ENCODE results near the gene EIF2AK2. TPM values are rescaled to one million over a fixed set of nuclear protein-coding genes. Genes with fewer than 3 reads are reported as not detected.

Gene EIF2AK2
- total and polyA plus RNA-seq, 4 donors, result 7.5 to 40.1 (median 19.9) TPM

DNA sequence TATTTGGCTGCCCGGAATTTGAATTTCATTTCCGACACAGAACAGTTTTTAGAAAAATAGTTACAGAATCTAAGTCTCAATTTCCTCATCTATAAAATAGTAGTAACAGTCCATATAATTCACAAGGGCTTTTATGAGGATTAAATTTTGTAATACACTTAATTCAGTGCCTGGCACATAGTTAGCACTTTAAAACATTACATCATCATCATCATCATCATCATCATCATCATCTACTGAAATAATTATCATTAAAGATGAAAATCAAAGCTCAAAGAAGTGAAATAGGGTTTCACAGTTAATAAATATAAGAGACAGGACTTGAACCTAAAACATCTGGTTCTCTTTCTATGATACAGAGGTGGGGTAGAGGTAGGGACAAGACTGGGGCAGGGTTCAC is 85.8 kb downstream of the EIF2AK2 start:
- ATAC-seq (ENCODE audit: insufficient read depth, low FRiP score), result no peak
- H3K4me3 ChIP-seq, result no peak overlapping the region
- H3K9ac ChIP-seq (ENCODE audit: insufficient read depth in 1 of 2, low read length in 2 of 2), result no peak overlapping the region
- no peaks in the 10 kb centered on the region for H3K9me3 ChIP-seq (ENCODE audit: control insufficient read depth in 4 of 4, insufficient read depth in 3 of 4, low read length in 3 of 4)
- TF ChIP-seq, protein P1, sequence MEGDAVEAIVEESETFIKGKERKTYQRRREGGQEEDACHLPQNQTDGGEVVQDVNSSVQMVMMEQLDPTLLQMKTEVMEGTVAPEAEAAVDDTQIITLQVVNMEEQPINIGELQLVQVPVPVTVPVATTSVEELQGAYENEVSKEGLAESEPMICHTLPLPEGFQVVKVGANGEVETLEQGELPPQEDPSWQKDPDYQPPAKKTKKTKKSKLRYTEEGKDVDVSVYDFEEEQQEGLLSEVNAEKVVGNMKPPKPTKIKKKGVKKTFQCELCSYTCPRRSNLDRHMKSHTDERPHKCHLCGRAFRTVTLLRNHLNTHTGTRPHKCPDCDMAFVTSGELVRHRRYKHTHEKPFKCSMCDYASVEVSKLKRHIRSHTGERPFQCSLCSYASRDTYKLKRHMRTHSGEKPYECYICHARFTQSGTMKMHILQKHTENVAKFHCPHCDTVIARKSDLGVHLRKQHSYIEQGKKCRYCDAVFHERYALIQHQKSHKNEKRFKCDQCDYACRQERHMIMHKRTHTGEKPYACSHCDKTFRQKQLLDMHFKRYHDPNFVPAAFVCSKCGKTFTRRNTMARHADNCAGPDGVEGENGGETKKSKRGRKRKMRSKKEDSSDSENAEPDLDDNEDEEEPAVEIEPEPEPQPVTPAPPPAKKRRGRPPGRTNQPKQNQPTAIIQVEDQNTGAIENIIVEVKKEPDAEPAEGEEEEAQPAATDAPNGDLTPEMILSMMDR (IDR thresholded peaks at IDR 0.05; ENCODE audit: control extremely low read depth, extremely low read depth), result no peak
- no peak for DNase-seq
- H3K4me1 ChIP-seq (ENCODE audit: control insufficient read depth in 5 of 5, insufficient read depth in 5 of 5, low read length in 5 of 5), result no peaks in the 10 kb centered on the region
- WGBS, 2 donors, result 98 to 100% methylated on average over 2 of the region's 2 CpGs
- no peak overlapping the region for H3K27ac ChIP-seq (ENCODE audit: low read depth in 1 of 2, low read length in 1 of 2)
- peaks cover 13 to 32% (median 18%) of the 10 kb centered on the region in 4 donors for H3K36me3 ChIP-seq (ENCODE audit: control insufficient read depth in 4 of 4, insufficient read depth in 4 of 4, low read length in 4 of 4)
- H3K27me3 ChIP-seq (ENCODE audit: control insufficient read depth in 3 of 3, insufficient read depth in 3 of 3, low read length in 2 of 3), result no peaks in the 10 kb centered on the region

DNA sequence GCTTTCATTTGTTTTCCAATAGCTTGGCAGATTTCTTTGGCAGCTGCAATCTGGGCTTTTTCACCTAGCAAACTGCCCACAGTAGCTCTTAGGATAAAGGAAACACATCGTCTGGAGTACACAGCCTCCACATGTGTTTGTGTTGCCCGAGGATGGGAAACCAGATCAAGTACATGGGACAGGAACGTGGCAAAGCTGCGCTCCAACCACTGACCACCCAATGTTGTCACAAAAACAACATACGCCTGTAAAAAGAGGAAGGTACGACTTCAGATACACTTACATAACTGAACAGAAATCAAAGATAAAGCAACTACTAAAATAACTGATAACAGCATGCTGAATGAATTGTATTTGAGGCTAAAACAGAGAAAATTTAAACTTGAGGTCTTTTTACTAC is 88.1 kb downstream of the EIF2AK2 start:
- DNase-seq, result no peak
- Histone ChIP-seq H3K9ac (ENCODE audit: insufficient read depth in 1 of 2, low read length in 2 of 2) (no peak overlapping the region), H3K27ac (ENCODE audit: low read depth in 1 of 2, low read length in 1 of 2) (no peak overlapping the region), H3K9me3 (ENCODE audit: control insufficient read depth in 4 of 4, insufficient read depth in 3 of 4, low read length in 3 of 4) (no peaks in the 10 kb centered on the region), H3K4me1 (ENCODE audit: control insufficient read depth in 5 of 5, insufficient read depth in 5 of 5, low read length in 5 of 5) (no peaks in the 10 kb centered on the region), H3K36me3 (ENCODE audit: control insufficient read depth in 4 of 4, insufficient read depth in 4 of 4, low read length in 4 of 4) (peaks cover 17 to 38% (median 21%) of the 10 kb centered on the region in 4 donors), H3K4me3 (no peak overlapping the region), H3K27me3 (ENCODE audit: control insufficient read depth in 3 of 3, insufficient read depth in 3 of 3, low read length in 2 of 3) (no peaks in the 10 kb centered on the region)
- TF ChIP-seq, protein P1 (IDR thresholded peaks at IDR 0.05; ENCODE audit: control extremely low read depth, extremely low read depth), result no peak
- 56 to 76% methylated on average over 6 of the region's 6 CpGs for WGBS, 2 donors
- ATAC-seq (ENCODE audit: insufficient read depth, low FRiP score), result no peak

DNA sequence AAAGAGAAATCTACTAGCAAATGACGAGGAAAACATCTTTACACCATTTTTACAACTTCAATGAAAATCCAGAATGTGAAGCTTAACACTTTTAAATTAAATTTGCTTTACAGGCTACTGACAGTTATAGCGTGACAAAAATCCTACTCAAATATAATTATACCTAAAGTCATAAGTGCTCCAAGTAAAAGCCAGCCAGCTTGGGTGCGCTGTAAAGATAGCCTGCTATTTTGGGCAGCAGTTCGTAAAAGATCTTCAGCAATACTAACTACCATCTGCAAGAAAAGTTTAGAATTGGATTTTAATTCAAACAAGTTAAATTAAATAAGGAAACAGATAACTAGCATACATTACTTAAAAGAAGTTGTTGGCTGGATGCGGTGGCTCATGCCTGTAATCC is 95.0 kb downstream of the EIF2AK2 start:
- Histone ChIP-seq H3K4me1 (ENCODE audit: control insufficient read depth in 5 of 5, insufficient read depth in 5 of 5, low read length in 5 of 5) (no peaks in the 10 kb centered on the region), H3K9ac (ENCODE audit: insufficient read depth in 1 of 2, low read length in 2 of 2) (no peak overlapping the region), H3K27ac (ENCODE audit: low read depth in 1 of 2, low read length in 1 of 2) (no peak overlapping the region), H3K4me3 (no peak overlapping the region), H3K27me3 (ENCODE audit: control insufficient read depth in 3 of 3, insufficient read depth in 3 of 3, low read length in 2 of 3) (no peaks in the 10 kb centered on the region), H3K36me3 (ENCODE audit: control insufficient read depth in 4 of 4, insufficient read depth in 4 of 4, low read length in 4 of 4) (peaks cover 13 to 41% (median 31%) of the 10 kb centered on the region in 4 donors), H3K9me3 (ENCODE audit: control insufficient read depth in 4 of 4, insufficient read depth in 3 of 4, low read length in 3 of 4) (no peaks in the 10 kb centered on the region)
- TF ChIP-seq, protein P1 (IDR thresholded peaks at IDR 0.05; ENCODE audit: control extremely low read depth, extremely low read depth), result no peak
- 98% methylated on average over 5 of the region's 5 CpGs for WGBS, 2 donors
- no peak for ATAC-seq (ENCODE audit: insufficient read depth, low FRiP score)
- no peak for DNase-seq

DNA sequence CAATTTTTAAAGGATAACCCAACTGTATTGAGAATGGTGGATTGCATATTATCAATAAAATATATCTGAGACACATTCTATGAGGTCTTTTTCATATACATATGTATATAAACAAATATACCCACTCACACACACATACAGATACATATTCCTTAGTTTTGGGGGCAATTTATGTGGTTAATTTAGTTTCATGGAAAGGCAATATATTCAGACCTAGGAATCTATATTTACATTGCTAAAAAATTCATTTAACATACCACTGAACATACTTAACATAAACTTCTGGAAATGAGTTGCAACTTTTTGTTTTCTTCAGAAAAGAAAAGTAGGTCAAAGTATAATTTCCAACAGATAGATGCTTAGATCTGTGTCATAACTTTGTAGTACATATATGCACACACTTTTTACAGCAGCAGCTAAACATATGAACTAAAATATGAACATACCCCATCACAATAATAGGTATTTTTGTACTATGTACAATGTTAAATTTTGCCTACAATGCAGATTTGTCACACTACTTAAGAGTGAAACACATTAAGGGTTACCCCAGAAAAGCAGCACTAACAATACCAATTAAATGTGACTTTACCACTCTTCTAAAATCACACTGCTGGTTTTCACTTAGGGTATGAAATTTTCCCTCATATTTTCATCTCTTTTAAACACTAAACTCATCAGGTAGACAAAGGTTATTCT is 95.6 kb downstream of the EIF2AK2 start:
- ATAC-seq (ENCODE audit: insufficient read depth, low FRiP score) (no peak), DNase-seq (no peak)
- Histone ChIP-seq H3K9me3 (ENCODE audit: control insufficient read depth in 4 of 4, insufficient read depth in 3 of 4, low read length in 3 of 4) (no peaks in the 10 kb centered on the region), H3K36me3 (ENCODE audit: control insufficient read depth in 4 of 4, insufficient read depth in 4 of 4, low read length in 4 of 4) (peaks cover 15 to 42% (median 35%) of the 10 kb centered on the region in 4 donors), H3K27me3 (ENCODE audit: control insufficient read depth in 3 of 3, insufficient read depth in 3 of 3, low read length in 2 of 3) (no peaks in the 10 kb centered on the region), H3K27ac (ENCODE audit: low read depth in 1 of 2, low read length in 1 of 2) (no peak overlapping the region), H3K4me3 (no peak overlapping the region), H3K9ac (ENCODE audit: insufficient read depth in 1 of 2, low read length in 2 of 2) (no peak overlapping the region), H3K4me1 (ENCODE audit: control insufficient read depth in 5 of 5, insufficient read depth in 5 of 5, low read length in 5 of 5) (no peaks in the 10 kb centered on the region)
- TF ChIP-seq, protein P1 (IDR thresholded peaks at IDR 0.05; ENCODE audit: control extremely low read depth, extremely low read depth), result no peak

Measured in lung (tissue), 12 donors.